ENCODE results near the gene KCNQ4.
A peak's percentile ranks its signal among the peaks of the same experiment; 100 is the strongest.

Gene KCNQ4

DNA sequence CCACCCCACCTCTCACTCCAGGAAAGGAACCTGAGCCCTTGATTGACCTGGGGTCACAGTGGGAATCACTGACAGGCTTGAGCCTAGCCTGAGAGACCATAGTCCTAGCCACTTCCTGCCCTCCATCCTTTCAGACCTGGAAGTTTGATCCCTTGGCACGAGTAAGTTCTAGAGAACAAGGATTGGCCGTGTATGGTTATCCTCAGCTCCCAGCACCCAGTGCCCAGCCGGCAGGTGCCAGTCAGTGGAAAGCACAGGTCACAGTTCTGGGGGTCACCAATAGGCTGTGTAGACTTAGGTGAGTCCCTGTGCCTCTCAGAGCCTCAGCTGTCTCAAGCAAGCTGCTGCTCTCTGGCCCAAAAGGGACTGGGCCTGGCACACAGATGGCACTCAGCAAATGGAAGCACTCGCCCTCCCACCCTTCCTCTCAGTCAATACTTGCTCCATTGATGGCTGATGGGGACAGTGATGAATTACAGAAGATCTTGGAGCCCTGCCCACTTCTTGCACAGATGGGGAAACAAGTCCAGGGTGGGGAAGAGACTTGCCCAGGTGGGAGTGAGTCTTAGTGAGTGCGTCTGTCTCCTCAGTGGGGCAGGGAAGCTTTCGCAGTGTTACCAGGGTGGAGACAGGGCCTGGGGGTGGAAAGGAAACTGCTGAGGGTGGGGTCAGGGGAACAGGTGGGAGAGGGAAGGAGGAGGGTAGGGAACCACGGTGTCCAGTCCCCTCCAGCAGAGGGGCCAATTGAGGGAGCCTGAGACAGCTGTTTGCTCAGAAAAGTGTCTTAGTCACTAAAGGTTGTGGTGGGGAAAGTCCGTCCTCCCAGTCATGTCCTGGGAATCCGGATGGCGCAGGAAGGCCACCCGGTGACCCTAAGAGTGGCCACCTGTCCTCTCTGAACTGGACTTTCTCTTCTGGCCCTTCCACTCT lies 2.6 kb upstream of the KCNQ4 start:
- DNase-seq: no peak

DNA sequence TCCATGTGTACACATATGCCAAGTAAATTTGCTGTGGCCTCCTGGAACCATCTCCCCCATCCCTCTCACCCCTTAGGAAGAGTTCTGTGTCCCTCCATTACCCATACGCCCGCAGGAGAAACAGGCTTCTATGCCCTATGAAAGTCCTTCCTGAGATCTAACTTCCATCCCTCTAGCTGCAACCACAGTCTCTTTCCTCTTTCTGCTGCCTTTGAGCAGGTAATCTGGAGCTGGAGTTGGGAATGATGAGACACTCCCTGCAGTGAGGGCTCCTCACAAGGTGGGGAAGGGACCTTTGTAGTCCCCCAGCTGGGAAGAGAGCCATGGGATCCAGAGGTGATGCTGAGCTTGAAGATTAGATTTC lies 2.0 kb upstream of the KCNQ4 start:
- no peak for DNase-seq

DNA sequence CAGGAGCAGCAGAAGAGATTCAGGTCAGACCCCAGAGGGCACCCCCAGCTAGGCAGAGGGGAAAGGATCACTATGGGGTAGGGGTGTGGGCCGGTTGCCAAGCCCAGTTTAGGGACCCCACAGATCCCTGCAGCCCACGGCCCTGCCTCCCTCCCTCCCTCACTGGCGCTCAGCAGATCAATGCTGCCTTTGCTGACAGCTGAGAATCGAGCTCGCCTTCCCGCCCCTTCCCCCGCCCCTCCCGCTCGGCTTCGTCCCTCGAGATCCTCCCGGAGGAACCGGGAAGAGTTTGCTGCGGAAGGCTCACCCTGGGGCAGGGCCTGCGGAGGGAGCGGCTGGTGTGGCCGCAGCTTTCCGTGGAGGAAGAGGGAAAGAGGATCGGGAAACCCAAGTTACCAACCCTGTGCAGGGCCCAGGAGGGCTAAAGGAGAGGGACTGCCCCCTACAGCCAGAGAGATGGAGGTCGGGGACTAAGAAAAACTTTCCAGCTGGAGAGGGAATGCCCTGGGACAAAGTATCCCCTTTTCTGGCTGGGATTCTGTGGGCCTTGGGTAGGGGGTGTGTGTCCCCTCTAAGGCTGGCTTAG lies 1.1 kb upstream of the KCNQ4 start:
- no peak for DNase-seq

DNA sequence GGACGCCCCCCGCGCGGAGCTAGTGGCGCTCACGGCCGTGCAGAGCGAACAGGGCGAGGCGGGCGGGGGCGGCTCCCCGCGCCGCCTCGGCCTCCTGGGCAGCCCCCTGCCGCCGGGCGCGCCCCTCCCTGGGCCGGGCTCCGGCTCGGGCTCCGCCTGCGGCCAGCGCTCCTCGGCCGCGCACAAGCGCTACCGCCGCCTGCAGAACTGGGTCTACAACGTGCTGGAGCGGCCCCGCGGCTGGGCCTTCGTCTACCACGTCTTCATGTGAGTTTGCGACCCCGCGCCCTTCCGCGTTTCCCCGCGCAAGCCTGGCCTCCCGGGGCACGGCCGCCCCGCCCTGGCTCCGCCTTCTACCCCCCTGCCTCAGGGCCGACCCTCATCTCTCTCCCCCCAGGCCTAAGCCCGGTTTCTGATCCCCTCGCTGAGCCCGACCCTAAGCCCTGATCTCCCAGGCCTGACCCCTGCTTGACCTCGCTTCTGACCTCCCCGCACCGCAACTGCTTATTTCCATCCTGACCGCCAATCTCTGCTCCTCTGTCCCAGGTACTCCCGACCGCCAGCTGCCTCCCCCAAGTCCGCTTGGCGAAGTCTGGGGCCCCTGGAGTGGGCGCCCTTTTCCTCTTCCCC lies 669 bp downstream of the KCNQ4 start:
- no peak for DNase-seq

DNA sequence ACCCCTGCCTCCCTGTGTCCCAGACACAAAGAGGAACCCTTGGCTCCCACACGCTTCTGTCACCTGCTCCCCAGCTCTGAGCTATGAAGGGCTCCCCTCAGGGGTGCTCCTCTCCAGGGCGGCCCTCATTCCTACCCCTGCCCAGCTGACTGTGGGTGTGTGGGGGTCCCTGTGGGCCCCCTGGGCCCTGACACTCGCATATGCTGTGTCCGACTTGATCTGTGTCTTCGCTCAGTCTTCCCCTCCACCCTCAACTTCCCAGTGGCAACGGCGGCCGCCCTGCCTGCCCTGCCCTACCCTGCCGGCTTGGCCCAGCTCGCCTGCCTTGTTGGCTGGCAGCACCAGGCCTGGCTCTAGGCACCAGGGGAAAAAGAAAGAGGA lies 1.2 kb downstream of the KCNQ4 start:
- no peak for DNase-seq

DNA sequence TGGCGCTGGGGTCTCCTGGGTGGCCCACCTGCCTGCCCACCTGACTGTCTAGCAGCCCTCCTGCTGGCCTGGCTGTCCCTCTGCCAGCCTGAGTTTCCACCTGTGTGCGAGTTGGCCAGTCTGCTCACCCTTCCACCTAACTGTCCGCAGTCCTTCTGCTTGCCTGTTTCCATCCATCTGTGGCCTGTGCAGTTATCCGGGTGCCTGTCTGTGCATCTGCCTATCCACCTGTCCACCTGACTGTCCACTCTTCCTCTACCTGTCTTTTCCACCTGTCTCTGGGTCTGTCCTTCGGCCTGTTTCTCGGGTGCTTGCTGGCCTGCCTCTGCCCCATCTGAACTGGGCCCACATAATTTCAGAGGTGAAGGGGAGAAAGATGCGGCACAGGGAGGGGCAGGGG lies 1.9 kb downstream of the KCNQ4 start:
- DNase-seq: no peak

DNA sequence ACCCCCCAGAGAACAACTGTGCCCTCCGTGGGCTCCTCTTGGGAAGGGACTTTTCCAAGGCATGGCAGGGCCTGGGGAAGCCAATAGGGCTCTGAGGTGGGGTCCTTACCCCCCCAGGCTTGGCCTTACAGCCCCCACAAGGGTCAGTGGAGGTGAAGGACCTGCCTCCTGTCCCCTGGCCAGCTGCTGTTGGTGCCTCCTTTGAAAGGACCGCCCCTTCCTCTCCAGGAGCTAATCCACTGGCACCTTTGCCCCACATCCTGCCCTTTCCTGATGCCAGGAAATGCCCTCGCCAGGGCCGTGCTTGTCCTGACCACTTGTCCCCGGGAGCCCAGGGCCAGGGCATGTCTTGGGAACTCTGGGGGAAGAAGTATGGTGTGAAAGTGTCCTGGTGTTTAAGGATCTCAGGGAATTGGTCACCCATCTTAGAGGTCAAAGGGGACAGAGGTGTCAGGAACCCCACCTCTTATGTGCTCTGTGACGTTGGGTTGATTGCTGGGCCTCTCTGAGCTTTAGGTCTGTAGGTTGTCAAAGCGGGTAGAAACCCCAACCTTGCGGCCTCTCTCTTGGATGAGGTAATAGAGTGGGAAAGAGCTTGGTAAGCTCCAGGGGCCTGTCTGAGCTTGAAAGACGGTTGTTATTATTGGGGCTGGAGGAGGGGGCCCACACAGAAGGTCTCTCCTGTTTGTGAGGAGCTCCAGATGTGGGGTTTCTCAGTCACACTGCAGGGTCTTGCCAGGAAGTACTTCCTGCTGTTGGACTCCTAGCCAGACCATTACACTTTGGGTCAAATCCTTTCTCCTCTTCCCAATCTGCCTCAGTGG lies 2.8 kb downstream of the KCNQ4 start:
- no peak for DNase-seq

DNA sequence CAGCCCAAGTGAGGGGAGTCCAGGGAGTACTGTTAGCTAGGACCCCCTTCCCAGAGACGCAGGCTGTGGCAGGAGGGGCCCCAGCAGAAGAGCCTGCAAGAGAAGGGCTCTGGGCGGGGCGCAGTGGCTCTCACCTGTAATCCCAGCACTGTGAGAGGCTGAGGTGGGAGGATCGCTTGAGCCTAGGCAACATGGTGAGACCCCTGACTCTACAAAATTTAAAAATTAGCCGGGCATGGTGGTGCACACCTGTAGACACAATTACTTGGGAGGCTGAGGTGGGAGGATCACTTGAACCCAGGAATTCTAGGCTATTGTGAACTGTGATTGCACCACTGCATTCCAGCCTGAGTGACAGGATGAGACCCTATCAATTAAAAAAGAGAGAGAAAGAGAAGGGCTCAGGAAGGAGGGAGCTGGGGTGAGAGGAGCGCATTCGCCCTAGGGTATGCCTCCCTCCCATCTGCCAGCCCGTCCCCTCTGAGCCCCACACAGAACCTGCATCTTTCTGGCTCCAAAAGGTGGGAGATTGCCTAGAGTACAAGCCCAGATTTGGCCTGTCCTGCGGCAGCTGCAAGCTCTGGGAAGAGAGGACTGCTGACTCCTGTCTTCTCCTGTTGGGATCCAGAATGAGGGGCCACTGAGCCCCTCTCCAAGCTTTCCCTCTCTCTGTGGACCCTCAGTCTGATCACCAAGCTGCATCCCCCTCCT lies 3.6 kb downstream of the KCNQ4 start:
- DNase-seq: no peak

DNA sequence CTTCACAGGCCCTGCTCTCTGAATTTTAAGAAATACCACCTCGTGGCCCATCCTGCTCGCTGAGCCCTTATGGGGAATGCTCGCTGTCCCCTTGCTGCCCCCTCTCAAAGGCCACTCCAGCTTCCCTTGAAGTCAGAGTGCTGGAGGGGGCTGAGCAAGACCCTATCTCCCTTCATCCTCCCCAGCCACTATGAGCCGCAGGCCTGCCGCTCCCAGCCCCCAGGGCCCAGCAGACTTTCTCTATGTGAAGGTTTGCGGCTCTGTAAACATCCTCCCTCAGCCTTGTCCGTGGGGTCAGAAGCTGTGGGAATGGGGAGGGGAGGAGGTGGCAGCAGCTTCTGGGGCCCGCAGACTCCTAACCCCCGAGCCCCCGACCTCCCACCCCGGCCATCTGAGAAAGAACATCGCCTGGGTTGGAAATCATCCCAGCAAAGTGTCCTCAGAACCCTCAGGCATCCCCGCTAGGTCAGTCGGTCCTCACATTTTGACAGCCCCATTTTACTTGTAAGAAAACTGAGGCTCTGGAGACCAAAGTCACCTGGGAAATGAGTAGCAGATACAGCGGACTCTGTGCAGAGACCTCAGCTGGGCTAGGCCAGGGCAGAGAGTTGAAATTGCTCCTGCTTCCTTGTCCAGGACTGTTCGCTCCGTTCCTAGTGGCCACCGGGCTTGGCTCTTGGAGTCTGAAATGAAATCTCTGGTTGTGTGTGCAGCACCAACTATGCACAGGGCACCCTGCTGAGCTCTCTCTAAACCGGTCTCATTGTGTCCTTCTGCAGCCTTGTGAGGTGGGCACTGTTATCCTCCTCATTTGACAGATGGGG lies 4.4 kb downstream of the KCNQ4 start:
- DNase-seq: no peak

DNA sequence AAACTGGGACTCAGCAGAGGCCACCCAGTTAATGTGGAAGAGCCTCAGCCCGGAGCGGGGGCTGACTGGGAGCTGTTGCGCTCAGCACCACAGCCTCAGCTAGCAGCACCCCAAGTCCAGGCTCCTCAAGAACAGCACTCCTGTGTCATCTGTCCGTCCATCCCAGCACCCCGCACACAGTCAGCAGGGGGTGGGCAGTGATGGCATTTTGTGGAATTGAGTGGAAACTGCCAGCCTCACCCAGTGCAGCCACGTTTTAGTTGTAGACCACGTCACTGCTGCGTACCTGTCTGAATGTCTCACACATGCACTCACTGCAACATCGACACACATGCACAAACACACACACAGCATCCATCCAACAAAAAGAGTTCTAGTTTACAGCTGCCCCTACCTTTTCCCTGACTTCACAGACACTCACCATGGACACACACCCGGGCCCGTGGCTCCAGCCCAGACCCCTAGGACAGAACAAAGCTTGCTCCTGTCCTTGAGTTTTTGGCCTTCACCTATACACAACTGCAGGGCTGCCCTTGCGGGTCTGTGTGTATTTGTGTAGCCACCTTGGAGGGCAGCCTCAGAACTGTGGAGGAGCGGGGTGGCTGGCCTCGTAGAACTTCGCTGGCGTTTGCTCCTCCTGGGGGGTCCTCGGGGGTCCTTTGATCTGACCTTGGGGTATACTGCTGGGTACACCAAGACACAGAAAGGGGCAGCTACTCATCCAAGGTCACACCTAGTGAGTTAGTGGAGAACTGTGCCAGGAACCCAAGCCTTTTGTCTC lies 5.2 kb downstream of the KCNQ4 start:
- DNase-seq: no peak

DNA sequence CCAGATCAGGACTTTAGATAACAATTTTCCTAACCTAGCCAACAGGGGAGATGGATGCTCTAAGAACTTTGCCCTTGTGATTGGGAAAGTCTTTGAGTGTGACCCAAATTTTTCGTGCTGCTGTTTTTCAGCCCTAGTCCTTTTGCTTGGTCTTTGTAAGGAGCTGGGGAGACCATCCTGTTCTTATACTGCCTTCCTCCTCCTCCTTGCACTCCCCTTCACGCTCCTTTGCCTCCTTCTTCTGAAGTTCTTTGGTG lies 5.7 kb downstream of the KCNQ4 start:
- DNase-seq: no peak

DNA sequence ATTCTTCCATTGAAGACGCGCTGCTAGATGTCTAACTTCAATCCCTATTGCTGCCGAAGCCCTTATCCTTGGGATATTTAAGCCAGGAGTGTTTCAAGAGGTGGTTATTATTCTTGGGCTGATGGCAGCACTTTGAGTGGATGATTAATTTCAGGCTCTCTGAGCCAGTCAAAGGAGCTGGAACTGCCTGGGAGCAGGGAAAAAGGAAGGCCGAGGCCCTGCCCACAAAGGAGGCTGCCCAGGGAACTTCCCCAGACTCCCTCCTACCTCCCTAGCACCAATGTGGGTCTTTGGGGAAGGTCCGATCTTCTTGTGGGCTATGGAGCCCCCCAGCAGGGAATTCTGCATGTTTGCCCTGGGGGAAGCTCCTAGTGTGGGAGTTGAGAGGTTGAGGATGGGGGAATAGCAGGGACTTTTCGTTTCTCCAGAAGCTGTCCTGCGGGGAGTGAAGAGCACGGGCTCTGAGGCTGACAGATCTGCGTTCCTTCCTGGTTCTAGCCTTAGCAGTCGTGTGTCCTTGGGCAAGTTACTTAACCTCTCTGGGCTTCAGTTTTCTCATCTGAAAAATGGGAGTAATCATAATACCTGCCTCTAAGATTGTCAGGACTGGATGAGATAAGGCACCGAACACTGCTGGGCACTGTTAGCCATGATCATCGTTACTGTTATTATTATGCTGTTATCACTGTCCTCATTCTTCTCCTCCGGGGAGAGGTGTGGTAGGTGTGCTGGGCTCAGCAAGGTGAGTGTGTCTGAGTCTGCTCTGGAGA lies 6.3 kb downstream of the KCNQ4 start:
- peak in 1 of 2 donors; percentile 27 for DNase-seq

DNA sequence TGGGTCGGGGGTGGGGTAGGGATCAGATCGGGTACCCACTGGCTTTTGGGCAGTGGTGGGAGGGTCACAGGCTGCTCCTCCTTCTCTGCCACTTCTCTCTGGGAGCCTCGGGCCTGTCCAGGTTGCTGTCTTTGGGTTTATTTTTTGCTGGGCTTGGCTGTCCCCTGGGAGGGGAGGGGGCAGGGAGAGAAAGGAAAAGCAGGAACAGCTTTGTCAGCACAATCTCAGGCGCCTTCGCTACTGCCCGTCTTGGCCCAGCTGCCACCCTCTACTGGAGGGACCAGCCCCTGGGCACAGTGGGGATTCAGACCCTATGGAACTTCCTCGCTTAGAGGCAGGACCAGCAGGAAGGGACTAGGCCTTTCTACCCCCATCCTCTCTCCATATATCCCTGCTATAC lies 8.4 kb downstream of the KCNQ4 start:
- DNase-seq: no peak

DNA sequence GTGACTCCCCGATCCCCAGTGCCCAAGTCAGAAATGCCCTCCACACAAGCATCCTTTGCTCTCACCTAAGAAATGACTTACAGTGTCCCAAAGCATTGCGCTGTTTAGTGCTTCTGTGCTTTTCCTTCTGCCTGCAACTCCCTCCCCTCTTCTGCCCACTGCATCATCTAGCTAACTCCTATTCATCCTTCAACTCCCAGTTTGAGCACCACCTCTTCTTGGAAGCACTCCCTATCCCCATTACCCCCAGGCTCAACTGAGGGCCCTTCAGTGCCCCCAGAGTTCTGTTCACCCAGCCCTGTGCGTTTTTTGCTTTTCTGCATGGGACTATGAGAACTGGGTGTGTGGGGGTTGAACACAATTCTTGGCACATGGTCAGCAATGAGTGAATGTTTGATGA lies 10.0 kb downstream of the KCNQ4 start:
- DNase-seq: no peak

DNA sequence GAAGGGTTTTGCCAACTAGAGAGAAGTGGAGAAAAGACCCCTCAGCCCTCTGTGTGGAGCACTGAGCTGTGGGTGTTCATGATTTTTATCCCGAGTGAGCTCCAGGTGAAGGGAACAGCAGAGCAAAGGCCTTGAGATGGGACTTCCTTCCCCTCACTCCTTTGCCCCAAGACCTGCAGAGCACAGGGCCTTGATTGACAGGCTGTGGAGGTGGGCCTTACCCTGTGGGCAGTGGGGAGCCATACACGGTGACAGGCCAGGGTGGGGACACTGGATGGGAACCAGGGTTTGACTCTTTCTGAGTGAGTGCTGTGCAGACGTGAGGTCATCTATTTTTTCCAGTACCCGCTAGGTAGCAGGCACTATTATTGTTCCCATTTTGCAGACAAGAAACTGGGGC lies 10.5 kb downstream of the KCNQ4 start:
- DNase-seq: no peak

DNA sequence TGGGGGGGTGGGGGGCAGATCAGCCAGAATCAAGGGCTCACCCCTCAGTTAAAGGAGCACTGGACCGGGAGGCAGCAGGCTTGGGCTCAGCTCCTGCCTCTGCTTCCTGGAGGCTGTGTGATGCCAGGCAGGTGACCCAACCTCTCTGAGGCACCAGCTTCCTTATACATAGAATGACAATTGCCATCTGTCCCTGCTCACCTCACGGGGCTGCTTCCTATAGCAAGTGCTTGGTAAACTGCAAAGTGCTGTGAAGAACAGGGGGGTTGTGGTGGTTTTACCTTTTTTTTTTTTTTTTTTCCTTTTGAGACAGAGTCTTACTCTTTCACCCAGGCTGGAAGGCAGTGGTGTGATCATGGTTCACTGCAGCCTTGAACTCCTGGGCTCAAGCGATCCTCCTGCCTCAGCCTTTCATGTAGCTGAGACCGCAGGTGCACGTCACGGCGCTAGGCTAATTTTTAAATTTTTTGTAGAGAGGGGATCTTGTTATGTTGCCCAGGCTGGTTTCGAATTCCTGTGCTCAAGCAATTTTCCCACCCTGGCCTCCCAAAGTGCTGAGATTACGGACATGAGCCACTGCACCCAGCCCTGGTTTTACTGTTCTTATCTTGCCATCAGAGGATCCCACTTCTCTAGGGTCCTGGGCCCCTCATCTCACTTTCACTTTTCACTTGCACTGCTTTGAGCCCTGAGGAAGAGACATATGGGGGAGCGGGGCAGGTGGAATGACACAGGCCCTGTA lies 11.6 kb downstream of the KCNQ4 start:
- no peak for DNase-seq

DNA sequence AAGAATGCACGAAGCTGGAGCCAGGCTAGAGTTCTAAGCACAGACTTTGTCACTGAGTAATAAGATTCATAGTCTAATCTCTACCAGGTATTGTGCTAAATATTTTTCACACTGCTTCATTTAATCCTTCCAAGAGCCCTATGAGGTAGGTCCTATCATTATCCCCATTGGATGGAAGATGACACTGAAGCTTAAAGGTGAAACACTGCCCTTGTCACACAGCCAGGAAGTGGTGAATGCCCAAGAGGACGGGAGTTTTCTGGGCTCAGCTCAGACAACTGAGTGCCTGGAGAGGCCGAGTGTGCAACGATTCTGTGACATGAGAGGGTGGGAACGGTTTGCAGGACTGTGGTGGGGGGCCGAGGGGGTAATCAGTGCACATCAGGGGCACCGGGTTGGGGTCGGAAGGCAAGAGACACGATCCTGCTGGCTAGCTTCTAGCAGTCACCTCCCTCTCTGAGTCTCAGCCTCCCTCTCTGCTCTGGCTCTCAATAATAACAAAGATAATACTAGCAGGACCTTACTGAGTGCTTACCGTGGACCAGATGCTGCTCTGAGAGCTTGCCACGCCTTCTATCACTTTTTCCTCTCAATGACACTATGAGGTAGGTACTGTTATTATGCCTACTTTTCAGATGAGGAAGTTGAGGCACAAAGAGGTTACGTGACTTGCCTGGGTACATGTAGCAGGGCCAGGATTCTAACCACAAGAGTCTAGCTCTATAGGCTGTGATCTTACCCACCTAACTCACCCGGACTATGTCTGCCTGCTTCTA lies 12.4 kb downstream of the KCNQ4 start:
- DNase-seq: no peak

DNA sequence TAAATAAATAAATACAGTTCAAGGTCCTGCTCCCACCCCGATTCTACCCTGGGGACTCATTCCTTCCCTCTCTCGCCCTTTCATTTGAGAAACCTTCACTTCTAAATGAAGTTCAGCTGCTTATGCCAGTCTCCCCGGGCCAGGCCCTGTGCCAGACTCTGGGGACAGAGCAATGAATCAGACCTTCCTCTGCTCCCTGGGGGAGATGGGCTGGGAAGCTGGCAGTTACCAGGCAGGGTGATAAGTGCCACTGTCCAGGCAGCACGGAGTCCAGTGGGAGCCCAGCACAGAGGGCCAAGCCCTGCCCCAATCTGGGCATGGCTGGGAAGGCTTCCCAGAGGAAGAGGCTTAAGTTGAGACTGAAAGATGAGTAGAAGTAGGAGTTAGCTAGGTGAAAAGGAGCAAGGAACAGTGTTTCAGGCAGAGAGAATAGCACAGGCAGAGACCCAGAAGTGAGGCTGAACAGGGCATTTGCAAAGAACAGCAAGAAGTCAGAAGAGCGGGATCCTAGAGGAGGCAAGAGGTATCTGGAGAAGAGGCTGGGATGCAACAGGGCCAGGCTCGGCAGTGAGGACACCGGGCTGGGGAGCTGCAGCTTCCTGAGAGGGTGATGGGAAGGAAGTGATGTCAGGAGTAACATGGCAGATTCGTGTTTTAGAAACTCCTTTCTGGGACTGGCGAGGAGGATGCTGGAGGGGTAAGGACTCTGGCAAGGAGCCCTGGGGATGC lies 13.5 kb downstream of the KCNQ4 start:
- DNase-seq: no peak
